ENCODE results near the gene THBS1.
A peak's percentile ranks its signal among the peaks of the same experiment; 100 is the strongest.

The THBS1 gene

DNA sequence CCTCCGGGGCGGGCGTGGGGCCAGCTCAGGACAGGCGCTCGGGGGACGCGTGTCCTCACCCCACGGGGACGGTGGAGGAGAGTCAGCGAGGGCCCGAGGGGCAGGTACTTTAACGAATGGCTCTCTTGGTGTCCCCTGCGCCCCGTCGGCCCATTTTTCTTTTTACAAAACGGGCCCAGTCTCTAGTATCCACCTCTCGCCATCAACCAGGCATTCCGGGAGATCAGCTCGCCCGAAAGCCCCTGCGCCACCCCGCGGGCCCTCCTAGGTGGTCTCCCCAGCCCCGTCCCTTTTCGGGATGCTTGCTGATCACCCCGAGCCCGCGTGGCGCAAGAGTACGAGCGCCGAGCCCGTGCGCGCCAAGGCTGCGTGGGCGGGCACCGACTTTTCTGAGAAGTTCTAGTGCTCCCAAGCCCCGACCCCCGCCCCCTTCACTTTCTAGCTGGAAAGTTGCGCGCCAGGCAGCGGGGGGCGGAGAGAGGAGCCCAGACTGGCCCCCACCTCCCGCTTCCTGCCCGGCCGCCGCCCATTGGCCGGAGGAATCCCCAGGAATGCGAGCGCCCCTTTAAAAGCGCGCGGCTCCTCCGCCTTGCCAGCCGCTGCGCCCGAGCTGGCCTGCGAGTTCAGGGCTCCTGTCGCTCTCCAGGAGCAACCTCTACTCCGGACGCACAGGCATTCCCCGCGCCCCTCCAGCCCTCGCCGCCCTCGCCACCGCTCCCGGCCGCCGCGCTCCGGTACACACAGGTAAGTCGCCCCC is at the start of gene THBS1:
THBS1 (plus strand) TSS at position 595 of the 757 bp plus-strand sequence. CDS start 779 bp downstream, outside the sequence.
- DNase-seq (ENCODE audit: low read depth in 2 of 2) = peak; percentile 96 to 97

DNA sequence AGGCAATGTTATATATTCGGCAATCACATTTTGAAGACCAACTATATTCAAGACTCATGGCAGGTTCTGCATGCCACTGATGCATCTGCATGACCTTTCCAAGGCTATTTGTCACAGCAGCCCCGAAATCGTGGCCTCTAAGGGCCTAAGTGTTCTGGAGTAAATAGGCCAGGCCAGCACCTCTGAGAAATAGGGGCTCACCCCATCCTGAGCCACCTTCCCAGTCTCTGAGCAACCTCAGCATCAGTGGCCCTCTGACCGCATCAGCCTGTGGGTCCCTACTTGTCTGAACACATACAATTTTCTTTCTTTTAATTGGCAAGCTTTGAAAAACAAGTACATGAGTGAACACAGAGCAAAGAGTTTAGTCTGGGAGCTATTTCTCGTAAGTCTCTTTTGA is 45.9 kb upstream of the THBS1 start:
- no peak for DNase-seq (ENCODE audit: low read depth in 2 of 2)

DNA sequence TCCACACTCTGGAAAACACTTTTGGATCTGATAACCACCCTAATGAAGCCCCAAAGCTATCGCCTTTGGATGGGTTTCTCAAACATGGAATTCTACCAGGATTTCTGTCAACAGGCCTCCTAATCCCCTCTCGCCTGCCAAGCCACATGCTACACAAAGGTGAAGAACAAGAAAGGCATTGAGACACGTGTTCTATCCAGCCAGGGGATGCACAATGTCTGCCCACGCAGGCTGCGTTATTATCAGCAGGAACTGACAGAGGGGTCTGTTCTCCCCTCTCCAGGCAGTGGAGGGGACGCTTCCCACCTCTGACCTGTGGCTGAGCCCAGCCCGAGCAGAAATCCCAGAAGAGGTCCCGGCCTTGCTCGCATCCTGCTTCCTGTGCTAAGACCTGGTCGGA is 45.4 kb upstream of the THBS1 start:
- no peak for DNase-seq (ENCODE audit: low read depth in 2 of 2)

DNA sequence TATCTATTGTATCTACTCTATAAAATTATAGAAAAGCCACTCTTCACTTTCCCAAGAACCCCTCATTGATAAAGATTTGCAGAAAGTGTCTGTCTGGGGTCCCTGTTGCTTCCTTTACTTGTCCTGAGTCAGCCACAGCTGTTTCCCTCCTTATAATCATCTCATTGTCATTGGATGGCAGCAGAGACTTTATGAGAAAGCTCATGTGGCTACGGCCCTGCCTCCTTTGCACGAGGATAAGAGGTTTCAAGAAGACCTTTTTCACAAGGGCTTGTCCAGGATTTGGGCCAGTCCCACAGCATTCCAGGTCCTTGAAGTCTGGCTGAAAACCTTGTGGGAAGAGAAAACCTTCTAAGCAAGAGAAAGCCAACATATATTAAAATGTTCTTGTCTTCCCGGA is 41.9 kb upstream of the THBS1 start:
- DNase-seq (ENCODE audit: low read depth in 2 of 2) = no peak

DNA sequence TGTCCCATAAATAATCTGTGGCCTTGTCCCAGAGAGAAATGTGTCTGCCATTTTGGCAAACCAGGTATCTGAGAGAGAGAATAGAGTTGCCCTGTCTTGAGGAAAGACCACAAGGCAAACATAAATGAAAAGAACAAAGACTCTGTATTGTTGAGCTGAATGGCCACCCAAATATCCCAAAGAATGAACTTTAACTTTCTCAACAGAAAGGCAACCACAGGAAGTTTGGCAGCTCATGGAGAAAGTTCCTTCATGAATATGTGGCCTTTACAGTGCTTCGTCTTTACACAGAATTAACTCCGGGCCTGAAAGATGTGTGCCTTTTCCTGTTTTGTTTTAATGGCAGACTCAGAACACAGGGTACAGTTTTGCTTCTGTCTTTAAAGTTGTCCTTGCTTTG is 41.4 kb upstream of the THBS1 start:
- DNase-seq (ENCODE audit: low read depth in 2 of 2) = no peak

DNA sequence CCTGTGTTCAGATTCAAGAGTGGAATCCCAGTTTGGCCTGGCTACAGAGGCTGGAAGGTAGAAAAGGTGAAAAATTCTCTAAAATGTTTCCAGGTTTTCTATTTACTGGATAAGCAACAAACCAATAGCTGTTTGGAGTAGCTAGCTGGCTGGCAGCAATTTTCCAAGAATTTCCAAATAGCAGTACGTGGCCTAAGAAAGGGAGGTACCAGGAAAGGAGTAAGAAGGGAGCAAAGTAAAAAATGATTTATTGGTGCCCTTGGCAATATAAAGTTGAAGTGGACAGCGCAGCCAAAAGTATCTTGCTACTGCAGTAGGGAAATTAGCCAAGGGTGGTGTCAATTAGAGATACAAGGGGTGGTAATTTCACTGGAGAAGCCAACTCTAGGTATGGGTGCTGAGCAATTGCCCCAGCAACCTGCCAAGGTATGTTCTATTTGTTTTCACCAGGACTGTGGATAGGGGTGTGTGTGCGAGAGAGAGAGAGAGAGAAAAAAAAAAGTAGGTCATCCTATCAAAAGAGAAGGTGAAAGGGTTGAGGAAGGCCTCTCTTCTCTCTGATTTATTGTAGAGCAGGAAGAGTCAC is 40.8 kb upstream of the THBS1 start:
- no peak for DNase-seq (ENCODE audit: low read depth in 2 of 2)

DNA sequence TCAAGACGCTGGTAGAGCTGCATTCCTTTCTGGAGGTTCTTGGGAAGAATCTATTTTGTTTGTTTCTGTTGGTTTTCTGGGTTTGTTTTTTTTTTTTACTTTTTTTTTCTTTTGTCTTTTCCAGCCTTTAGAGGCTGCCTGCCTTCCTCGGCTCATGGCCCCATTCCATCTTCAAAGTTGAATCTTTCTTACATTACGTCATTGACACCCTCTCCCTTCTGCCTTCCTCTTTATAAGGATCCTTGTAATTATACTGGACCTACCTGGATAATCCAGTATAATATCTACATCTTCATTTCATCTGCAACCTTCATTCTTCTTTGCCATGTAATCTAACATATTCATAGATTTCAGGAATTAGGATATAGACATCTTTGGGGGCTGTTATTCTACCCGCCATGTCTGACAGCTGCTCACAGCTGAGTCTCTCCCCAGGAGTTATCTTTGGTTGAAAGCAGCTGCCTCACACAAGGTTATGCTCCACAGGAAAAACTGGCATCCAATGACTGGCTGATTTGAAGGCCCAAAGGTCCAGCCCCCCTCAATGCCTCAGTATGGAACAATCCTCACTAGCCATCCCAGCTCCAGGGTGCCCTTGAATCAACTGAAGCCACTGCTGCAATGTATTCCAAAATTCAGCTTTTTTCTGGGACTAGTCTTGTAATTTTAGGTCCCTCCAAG is 38.4 kb upstream of the THBS1 start:
- DNase-seq (ENCODE audit: low read depth in 2 of 2) = no peak

DNA sequence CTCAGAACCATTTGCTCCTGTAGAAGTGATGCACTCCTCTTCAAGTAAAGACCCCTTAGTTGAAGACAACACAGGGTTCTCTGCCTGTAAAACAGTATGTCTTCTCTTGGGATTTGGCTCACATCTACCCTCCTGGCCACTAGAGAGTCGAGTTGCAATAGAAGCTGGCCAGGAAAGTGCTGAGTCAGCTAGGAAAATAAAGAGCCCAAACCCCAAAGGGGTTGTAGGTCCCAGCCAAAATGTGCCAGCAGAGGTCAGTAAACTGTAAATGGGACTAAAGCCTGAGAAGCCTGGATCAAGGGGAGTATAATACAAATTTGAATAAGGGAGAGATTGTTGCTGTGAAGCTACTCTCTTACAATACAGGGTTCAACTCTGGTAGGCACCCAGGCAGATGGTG is 37.2 kb upstream of the THBS1 start:
- no peak for DNase-seq (ENCODE audit: low read depth in 2 of 2)

DNA sequence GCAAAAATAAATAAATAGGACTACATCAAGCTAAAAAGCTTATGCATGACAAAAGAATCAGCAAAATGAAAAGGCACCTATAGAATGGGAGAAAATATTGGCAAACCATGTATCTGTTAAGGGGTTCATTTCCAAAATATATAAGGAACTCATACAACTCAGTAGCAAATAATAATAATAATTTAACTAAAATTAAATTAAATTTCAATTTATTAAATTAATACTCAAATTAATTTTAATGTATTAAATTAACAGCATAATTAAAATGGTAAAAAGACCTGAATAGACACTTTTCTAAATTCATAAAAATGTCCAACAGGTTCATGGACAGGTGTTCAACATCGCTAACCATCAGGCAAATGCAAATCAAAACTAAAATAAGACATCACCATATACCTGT is 34.0 kb upstream of the THBS1 start:
- no peak for DNase-seq (ENCODE audit: low read depth in 2 of 2)

DNA sequence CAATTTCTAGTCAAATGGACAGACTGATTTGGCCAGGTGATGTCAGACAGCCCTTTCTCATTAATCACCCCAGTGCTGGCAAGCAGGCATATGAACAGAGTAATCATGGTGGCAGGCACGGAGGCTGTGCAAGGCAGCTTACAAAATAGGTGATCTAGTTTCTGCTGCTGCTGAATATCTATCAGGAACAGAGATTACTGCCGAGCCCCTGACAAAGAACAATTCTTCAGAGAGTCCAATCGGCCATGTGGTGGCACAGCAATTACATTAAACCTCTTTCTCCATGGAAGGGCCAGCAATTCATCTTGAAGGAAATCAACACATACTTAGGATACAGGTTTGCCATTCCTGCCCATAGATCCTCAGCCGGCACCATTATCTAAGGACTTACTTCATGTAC is 32.3 kb upstream of the THBS1 start:
- no peak for DNase-seq (ENCODE audit: low read depth in 2 of 2)

DNA sequence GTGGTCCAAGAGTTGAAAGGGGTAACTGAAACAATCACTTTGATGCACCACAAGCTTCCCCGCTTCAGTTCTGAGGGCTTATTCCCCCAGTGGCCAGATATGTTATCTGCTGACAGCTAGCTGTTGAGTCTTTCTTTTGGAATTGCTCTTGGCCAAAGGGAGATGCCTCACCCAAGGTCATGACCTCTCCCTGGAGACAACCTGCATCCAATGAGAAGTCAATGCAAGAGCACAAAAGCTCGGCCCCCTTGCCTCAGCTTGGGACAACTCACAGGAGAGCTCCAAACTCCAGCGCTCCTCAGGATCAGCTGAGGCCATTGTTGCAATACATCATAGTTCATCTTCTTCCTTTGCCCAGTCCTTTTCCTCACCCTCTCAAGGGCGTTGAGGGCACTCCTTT is 31.0 kb upstream of the THBS1 start:
- peak in 1 of 2 experiments; percentile 20 for DNase-seq (ENCODE audit: low read depth in 2 of 2)

DNA sequence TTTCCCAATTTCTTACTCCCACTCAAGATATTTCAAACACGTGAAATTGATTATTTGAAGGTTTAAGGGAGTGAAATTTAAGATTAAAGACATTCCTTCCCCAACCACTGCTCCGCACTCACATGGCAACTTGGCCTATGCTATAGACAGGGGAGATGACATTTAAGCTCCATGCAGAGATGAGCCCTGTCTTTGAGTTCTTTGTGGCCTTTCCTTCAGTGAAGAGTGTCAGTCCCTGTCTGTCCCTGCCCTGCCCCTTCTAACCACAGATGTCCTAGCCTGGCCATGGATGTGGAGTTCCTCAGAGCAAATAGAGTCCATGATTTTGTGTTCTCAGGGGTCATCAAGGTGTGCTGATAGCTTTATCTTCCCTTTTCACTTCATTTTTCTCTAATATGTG is 29.4 kb upstream of the THBS1 start:
- DNase-seq (ENCODE audit: low read depth in 2 of 2) = no peak

DNA sequence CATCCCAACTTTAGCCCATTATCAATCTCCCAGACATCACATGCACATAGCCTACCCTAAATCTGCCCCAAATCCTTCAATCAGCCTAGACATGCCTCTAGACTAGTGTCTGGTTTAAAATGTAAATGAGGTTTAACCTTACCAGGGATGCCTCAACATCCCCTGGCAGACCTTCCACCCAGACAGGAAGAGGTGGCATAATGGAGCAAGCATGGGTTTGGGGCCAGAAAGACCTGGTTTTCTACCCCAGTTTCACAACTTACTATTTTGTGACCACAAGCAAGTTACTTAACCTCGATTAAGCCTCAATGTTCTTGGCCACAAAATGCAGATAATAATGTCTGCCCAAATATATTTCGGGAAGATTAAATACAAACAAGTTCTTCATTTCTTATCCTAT is 28.3 kb upstream of the THBS1 start:
- no peak for DNase-seq (ENCODE audit: low read depth in 2 of 2)

DNA sequence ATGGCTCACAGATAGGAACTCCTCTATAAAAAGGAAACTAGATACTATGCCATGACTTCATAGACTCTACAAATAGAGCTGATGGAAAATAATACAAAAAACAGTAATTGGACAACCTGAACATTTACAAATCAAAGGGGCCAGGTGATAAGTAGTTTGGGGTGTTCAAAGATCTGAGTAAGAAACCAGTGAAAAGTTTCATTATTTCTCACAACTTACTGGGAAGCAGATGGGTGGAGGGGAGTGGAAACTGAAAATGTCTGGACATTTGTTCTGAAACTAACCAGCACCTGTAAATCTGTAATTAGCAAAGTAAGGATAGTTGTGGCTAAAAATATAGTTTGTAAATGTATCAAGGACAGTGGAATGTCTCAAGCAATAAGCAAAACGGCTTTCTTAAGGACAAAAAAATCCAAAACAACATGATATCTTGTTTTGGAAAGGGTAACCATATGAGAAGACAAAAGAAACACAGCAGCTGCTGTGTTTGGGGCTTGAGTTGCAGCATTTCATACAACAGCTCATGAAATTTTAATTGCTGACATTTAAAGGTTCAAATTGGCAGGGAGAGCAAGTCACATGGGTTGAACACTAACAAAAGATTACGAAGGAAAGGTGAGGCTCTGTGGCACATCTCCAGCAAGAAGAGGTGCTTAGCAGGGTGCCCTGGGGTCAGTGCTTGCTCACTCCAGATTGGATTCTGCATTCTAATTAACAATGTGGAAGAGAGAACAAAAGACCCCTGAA is 26.8 kb upstream of the THBS1 start:
- DNase-seq (ENCODE audit: low read depth in 2 of 2) = no peak

DNA sequence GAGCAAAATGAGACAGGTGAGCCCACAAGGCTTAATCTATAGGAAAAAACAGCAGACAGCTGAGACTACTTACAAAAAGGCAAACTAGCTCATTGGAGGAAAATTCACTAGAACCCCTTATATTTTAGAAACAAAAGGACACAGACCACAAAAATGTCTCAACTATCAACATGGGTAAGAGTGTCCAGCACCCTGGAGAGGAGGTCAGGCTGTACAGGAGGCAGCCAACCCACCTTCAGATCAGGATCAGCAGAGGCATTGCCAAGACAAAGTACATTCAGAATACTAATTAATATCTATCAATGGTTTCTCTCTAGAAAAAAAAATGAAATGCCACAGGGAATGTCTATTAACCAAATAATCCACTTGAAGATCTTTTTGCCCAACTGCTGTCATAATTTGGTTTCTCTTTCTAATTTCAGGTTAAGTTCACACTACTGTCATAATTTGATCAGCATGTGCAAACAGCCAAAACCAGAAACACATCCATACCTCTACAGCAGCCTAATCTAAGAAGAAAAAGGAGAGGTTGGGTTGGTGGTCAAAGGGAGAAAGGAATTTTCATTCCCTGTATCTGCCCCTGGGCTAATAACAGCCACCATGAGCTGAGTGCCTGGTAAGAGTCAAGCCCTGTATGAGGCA is 26.0 kb upstream of the THBS1 start:
- no peak for DNase-seq (ENCODE audit: low read depth in 2 of 2)

DNA sequence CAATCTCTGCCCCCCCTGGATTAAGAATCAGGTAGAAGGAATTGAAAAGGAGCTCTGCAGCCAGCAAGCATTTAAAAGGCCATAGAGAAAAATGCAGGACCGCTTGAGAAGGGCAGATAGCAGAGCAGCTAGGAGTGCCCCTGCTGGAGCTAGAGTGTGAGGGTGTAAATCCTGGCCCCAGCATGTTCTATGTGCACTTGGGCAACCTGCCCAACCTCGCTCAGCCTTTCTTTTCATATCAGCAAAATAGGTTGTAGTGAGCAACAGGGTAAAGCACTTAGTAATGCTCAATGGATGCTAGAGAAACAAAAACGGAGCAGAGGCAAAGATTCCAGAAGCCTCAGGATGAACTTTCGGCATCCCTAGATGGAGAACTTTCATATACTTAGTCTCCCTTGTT is 25.0 kb upstream of the THBS1 start:
- no peak for DNase-seq (ENCODE audit: low read depth in 2 of 2)

DNA sequence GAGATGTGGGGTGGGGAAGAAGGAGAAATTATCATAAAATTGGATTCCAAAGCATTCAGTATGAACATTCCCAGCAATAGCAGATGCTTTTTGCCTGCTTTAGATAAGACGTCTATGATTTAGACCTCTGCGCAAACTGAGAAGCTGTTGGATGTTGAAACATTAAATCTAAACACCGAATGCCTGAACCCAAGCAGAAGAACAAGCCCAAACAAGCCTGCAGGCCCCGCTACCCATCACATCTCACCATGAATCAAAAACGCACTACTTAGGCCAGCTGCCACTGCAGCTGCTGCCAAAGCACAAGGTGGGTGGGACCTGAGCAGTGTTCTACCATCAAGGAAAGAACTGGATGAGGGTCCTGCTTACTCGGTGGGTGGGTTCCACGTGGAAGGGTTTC is 24.4 kb upstream of the THBS1 start:
- no peak for DNase-seq (ENCODE audit: low read depth in 2 of 2)

DNA sequence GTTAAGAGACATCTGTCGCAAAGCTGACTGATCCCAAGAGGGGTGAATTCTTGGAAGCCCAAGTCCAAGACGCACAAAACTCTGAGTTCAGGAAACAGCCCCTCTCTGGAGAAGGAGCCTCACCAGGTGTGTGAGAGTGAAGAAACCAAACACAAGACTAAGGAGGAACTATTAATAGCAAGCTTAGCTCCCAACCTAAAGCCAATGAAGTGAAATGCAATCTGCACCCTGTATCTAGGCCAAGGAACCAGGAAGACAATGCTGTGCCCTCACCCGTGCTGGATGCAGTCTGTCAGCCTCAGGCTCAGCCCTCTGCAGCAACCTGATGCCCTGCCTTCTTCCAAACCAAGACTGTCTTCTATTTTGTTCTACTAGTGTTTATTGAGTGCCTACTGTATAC is 22.5 kb upstream of the THBS1 start:
- no peak for DNase-seq (ENCODE audit: low read depth in 2 of 2)

DNA sequence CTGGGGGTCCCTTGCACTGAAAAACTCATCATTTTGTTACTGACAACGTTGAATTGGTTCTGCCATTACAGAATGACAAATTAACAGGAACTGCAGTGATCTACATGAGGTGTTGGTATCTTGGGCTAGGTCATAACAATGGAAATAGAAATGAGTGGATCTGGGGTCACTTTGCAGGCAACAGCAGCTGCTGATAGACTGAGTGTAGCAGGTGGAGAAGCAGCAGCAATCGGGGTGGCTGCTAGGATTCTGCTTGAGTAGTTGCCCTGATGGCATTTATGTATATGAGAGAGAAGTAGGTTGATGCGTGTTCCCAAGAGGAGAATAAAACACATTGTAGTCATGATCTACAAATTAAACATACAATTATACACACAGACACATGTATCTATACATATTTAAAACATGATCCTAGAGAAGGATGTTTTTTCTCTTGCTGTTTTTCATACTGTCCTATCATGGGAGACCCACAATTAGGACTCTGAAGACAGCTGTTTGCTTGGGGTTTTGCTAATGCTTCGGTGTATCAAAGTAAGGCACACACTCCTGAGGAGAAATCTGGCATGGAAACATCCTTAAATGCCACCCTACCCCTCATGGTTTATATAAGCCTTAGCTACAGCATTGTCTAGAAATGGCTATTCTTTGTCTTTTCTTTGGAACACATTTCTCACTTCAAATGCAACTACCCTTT is 15.8 kb upstream of the THBS1 start:
- no peak for DNase-seq (ENCODE audit: low read depth in 2 of 2)

DNA sequence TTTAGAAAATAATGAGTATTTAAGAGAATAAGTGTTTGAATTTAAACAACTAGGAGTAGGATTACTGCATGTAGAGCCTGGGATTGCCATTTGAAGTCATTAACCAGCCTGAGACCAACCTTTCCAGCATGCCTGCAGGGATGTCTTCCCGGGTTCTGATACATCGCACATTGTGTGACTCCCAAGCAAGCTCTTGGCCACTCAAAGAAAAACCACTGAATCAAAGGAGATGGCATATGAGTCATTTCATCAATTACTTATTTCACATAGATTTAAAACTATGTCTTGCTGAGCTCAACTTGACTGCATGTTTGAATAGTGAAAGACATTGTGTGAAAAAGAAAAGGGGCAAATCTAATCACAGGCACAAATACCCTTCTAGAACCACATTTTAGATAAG is 15.0 kb upstream of the THBS1 start:
- DNase-seq (ENCODE audit: low read depth in 2 of 2) = no peak

DNA sequence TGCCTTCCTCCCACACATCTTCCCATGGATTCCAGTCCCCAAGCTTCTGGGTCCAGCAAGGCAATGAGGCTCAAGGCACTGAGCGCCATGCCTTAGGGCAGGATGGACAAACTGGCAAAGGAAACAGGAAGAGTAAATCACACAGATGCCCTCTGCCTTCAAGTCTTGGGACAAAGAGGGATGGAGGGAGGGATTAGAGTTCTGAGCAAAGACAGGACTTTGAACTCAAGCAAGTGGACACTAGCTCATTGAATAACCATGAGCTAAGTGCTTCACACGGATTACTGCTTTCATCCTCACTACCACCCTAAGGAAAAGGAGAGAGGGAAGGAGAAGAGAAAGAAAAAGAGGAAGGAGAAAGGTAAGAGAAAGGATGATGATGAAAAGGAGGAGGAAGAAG is 7.6 kb upstream of the THBS1 start:
- no peak for DNase-seq (ENCODE audit: low read depth in 2 of 2)
